ENCODE data around the gene SLC29A2. TPM values are rescaled to one million over a fixed set of nuclear protein-coding genes. Genes with fewer than 3 reads are reported as not detected.

The SLC29A2 gene
- total and polyA plus RNA-seq, 9 donors: 0.48 to 3.1 (median 0.78) TPM

DNA sequence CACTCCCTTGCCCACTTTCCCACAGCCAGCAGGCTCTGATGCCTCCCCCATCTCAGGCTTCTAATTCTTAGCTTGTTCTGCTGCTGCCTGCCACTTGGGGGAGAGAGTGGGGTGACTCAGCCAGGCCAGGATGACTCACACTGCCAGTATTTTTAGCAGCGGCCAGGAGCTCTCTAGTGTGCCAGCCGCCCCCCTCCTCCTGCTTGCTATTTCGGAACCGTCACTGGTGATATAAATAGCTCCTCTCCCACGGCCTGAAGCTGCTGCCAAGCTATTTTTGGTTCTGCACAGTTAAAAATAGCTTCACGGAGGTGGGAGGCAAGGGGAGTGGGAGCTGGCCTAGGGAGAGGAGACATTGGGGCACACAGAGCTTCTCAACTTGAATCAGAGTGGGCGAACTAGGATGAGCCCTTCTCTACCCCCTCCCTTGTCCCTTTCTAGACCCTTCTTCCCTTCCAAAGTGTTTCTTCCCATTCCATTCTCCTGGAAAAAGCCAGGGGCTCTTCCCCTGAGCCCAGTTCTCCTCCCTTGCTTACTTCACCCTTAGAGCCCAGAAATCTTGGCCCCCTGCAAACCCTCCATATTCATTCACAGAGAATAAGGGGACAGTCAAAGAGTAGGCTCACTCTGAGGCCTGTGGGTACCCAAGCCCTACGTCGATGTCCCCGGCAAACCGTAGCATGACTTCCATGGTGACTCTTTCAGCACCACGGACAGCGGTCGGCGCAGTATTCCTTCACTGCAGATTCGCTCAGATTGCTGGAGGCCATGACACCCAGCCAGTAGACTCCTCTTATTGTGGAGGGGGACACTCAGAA, 46.8 kb upstream of the SLC29A2 start:
- peak; percentile 50 to 78 (median 69) for DNase-seq
- Histone ChIP-seq H3K36me3 (no peaks in the 10 kb centered on the region), H3K9me3 (no peaks in the 10 kb centered on the region), H3K27me3 (no peaks in the 10 kb centered on the region), H3K4me3 (no peak overlapping the region), H3K4me1 (ENCODE audit: insufficient read depth) (peaks cover 7% of the 10 kb centered on the region), H3K27ac (no peak overlapping the region)
- intact Hi-C loops (cut with DNase I): loop anchor here in 1 of 4 donors (10.0 kb wide), 1 partner anchor 266 kb away; no protein-coding TSS in a partner anchor
- TF ChIP-seq POLR2A (IDR thresholded peaks at IDR 0.05) (no peak), EP300 (IDR thresholded peaks at IDR 0.05) (no peak)
- TF ChIP-seq, protein P1, sequence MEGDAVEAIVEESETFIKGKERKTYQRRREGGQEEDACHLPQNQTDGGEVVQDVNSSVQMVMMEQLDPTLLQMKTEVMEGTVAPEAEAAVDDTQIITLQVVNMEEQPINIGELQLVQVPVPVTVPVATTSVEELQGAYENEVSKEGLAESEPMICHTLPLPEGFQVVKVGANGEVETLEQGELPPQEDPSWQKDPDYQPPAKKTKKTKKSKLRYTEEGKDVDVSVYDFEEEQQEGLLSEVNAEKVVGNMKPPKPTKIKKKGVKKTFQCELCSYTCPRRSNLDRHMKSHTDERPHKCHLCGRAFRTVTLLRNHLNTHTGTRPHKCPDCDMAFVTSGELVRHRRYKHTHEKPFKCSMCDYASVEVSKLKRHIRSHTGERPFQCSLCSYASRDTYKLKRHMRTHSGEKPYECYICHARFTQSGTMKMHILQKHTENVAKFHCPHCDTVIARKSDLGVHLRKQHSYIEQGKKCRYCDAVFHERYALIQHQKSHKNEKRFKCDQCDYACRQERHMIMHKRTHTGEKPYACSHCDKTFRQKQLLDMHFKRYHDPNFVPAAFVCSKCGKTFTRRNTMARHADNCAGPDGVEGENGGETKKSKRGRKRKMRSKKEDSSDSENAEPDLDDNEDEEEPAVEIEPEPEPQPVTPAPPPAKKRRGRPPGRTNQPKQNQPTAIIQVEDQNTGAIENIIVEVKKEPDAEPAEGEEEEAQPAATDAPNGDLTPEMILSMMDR (IDR thresholded peaks at IDR 0.05): no peak
- 4 to 10% (median 9%) methylated on average over 16 of the region's 16 CpGs for WGBS, 3 donors

DNA sequence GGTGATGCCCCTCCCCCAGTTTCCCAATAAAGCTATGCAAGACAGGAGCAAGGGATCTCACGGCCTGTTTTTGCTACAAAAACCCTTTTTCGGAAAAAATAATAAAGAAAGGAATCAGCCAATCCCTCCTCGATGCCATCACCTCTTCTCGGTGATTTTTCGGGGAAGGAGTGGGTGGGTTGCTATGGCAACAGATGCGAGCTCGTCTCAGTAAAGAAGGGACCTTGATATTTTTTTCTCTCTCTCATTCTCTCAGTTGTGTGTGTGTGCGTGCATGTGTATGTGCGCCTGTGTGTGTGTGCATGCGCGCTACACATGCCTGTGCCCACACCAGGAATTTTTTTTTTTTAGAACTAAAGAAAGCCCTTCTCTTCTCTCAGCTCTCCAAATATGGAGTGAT, 45.4 kb upstream of the SLC29A2 start:
- Histone ChIP-seq H3K27me3 (no peaks in the 10 kb centered on the region), H3K4me3 (no peak overlapping the region), H3K36me3 (no peaks in the 10 kb centered on the region), H3K9me3 (no peaks in the 10 kb centered on the region), H3K4me1 (ENCODE audit: insufficient read depth) (peaks cover 7% of the 10 kb centered on the region), H3K27ac (no peak overlapping the region)
- DNase-seq: no peak
- TF ChIP-seq, protein P1 (IDR thresholded peaks at IDR 0.05): no peak
- no peak for TF ChIP-seq POLR2A (IDR thresholded peaks at IDR 0.05)
- no peak for TF ChIP-seq EP300 (IDR thresholded peaks at IDR 0.05)
- intact Hi-C loops (cut with DNase I): loop anchor here in 1 of 4 donors (10.0 kb wide), 1 partner anchor 268 kb away; no protein-coding TSS in a partner anchor
- 66 to 73% (median 72%) methylated on average over 11 of the region's 11 CpGs for WGBS, 3 donors

DNA sequence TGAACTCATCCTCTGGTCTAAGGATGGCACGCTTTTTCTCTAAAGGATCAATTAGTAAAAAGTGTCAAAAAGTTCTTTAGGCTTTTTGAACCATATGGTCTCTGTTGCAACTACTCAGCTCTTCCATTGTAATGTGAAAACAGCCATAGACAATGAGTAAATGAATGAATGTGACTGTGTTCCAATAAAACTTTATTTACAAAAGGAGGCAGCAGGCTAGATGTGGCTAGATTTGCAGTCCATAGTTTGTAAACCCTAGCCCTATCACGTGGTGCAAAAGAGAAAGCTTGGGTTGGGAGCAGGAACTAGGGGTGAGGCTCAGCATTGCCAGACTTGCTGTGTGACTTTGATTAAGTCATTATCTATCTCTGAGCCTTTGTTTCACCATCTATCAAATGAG, 43.9 kb upstream of the SLC29A2 start:
- H3K4me1 ChIP-seq (ENCODE audit: insufficient read depth): peaks cover 5% of the 10 kb centered on the region
- no peak overlapping the region for H3K4me3 ChIP-seq
- 65 to 74% (median 65%) methylated on average over 2 of the region's 2 CpGs for WGBS, 3 donors
- no peak overlapping the region for H3K27ac ChIP-seq
- no peaks in the 10 kb centered on the region for H3K36me3 ChIP-seq
- H3K9me3 ChIP-seq: no peaks in the 10 kb centered on the region
- H3K27me3 ChIP-seq: no peaks in the 10 kb centered on the region
- intact Hi-C loops (cut with DNase I): loop anchor here in 1 of 4 donors (10.0 kb wide), 1 partner anchor 269 kb away; no protein-coding TSS in a partner anchor
- no peak for DNase-seq
- TF ChIP-seq, protein P1 (IDR thresholded peaks at IDR 0.05): no peak
- TF ChIP-seq EP300 (IDR thresholded peaks at IDR 0.05) (no peak), POLR2A (IDR thresholded peaks at IDR 0.05) (no peak)

DNA sequence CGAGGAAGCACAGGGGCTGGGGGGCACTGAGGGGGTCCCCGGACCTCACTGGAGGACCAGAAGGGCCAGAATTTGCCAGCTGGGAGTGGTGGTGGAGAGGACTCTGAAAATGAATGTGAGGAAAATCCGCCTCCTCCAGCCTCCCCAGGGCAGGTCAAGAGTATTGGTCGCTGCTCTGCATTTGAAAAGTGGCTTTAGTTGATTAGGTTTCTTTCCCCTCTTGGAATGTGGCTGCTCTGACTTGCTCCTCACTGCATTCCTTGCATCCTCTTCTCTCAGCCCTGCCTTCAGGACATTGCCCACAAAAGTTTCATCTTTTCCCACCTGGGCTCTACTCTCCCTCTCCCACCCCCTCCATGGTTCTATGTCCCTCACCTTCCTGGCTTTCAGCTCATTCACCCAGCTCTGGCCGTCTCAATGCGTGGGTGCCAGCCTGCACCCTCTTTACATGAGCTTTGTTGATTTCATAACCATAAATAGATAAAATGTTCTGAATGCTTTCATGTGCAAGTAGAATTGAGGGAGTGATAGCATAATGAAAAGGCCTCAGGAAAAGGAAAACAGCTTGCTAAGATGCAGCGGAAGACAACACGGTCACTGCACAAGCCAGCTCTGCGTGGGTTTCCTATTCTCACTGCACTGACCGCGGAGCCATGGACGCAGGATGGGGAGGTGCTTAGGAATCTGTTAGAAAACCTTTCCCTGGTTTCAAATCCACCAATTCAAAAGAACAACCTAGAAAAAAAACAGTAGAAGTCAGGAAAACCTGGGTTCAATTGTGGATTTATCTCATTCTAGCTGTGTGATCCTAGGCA, 42.8 kb upstream of the SLC29A2 start:
- 61 to 73% (median 68%) methylated on average over 12 of the region's 12 CpGs for WGBS, 3 donors
- Histone ChIP-seq H3K27me3 (no peaks in the 10 kb centered on the region), H3K36me3 (no peaks in the 10 kb centered on the region), H3K9me3 (no peaks in the 10 kb centered on the region), H3K4me1 (ENCODE audit: insufficient read depth) (peaks cover 5% of the 10 kb centered on the region), H3K27ac (no peak overlapping the region), H3K4me3 (no peak overlapping the region)
- intact Hi-C loops (cut with DNase I): loop anchor here in 2 of 4 donors (5.0 to 10.0 kb wide), 2 partner anchors 263 to 270 kb away; partner anchors contain the start of gene RBM4B (in 1 of the 2)
- DNase-seq: no peak
- TF ChIP-seq, protein P1 (IDR thresholded peaks at IDR 0.05): no peak
- TF ChIP-seq POLR2A (IDR thresholded peaks at IDR 0.05): no peak
- TF ChIP-seq EP300 (IDR thresholded peaks at IDR 0.05): no peak
